Cardiac fibroblast (primary cell): Measurements from ENCODE around the gene CHKB.

Experiments used
- DNase-seq, 2 donors: peaks; one replicate each; pipeline versions ENCODE4 v3.0.0 to v3.0.0-alpha.2; 2010; ENCODE audit warnings: low read depth in 2 of 2
- H3K4me3 ChIP-seq, 2 donors: replicated peaks in 1 of 2; 1 replicate in 1 of 2; 2 replicates in 1 of 2; pipeline ENCODE4 v1.5.1; 2011; ENCODE audit warnings: low read depth in 2 of 2, low read length in 2 of 2, mild to moderate bottlenecking in 2 of 2, moderate library complexity in 1 of 2
- CTCF ChIP-seq: IDR thresholded peaks from one replicate; pipeline ENCODE4 v1.5.1; 2011; ENCODE audit warnings: low read depth, mild to moderate bottlenecking, low read length, inconsistent platforms

The CHKB gene

GRCh38 chr22:50583294-50583861, 729 bp upstream of the CHKB start:
- DNase-seq: no peak
- TF ChIP-seq CTCF: no peak
- peak overlapping the region; percentile 54 to 84 for H3K4me3 ChIP-seq

- peak overlapping the region; percentile 83 to 84 for H3K4me3 ChIP-seq
- DNase-seq: peak; percentile 11 to 26
- no peak for TF ChIP-seq CTCF
These were observed 628 bp downstream of the CHKB start for GRCh38 chr22:50581950-50582492.

- no peak for TF ChIP-seq CTCF
- DNase-seq: no peak
- H3K4me3 ChIP-seq: peak overlapping the region; percentile 83 to 84
These were observed 1.4 kb downstream of the CHKB start for GRCh38 chr22:50581031-50581949.

- H3K4me3 ChIP-seq: no peak overlapping the region
These were observed 2.9 kb downstream of the CHKB start for GRCh38 chr22:50579752-50580151.

GRCh38 chr22:50578776-50579310, 3.8 kb downstream of the CHKB start:
- H3K4me3 ChIP-seq: no peak overlapping the region
- no peak for TF ChIP-seq CTCF
- DNase-seq: no peak

More at GRCh38 chr22:50579752-50580151, 2.9 kb downstream of the CHKB start:
- no peak for DNase-seq
- no peak for TF ChIP-seq CTCF

GRCh38 chr22:50577987-50578775, 4.5 kb downstream of the CHKB start, which contains the start of gene CPT1B:
Gene CPT1B (minus strand): TSS chr22:50578427. CDS start chr22:50577915, 512 bp downstream.
- peak; percentile 5 to 35 for DNase-seq
- H3K4me3 ChIP-seq: no peak within 1 kb of the TSS
- no peak for TF ChIP-seq CTCF
